ENCODE data around the gene RABAC1. TPM values are rescaled to one million over a fixed set of nuclear protein-coding genes. Genes with fewer than 3 reads are reported as not detected.

The RABAC1 gene
- total RNA-seq, 4 donors from 2014 or later = 125 to 152 (median 128) TPM

GRCh38 chr19:41990615-41991014 is 31.5 kb upstream of the RABAC1 start:
- H3K4me3 ChIP-seq (ENCODE audit: low read depth, poor library complexity, severe bottlenecking) = no peak overlapping the region
- TF ChIP-seq POLR2A (IDR thresholded peaks at IDR 0.05) = no peak
- TF ChIP-seq CTCF (IDR thresholded peaks at IDR 0.05) = no peak
- DNase-seq (ENCODE audit: low spot score in 2 of 2) = no peak
- intact Hi-C loops (cut with DNase I; ENCODE audit: low total_unique reads) = no loop called here
- WGBS, 2 donors = 68 to 94% methylated on average over 2 of the region's 2 CpGs

- H3K4me3 ChIP-seq (ENCODE audit: low read depth, poor library complexity, severe bottlenecking) = no peak overlapping the region
- WGBS, 2 donors = 88 to 89% methylated on average over 4 of the region's 4 CpGs
- intact Hi-C loops (cut with DNase I; ENCODE audit: low total_unique reads) = no loop called here
- DNase-seq (ENCODE audit: low spot score in 2 of 2) = no peak
- TF ChIP-seq CTCF (IDR thresholded peaks at IDR 0.05) (no peak), POLR2A (IDR thresholded peaks at IDR 0.05) (no peak)
Observed at GRCh38 chr19:41990028-41990427, 30.9 kb upstream of the RABAC1 start.

GRCh38 chr19:41988947-41989346 is 29.8 kb upstream of the RABAC1 start:
- WGBS, 2 donors = 79 to 84% methylated on average over 9 of the region's 9 CpGs
- TF ChIP-seq POLR2A (IDR thresholded peaks at IDR 0.05) (no peak), CTCF (IDR thresholded peaks at IDR 0.05) (no peak)
- intact Hi-C loops (cut with DNase I; ENCODE audit: low total_unique reads) = no loop called here
- no peak overlapping the region for H3K4me3 ChIP-seq (ENCODE audit: low read depth, poor library complexity, severe bottlenecking)
- DNase-seq (ENCODE audit: low spot score in 2 of 2) = no peak

- intact Hi-C loops (cut with DNase I; ENCODE audit: low total_unique reads) = no loop called here
- TF ChIP-seq POLR2A (IDR thresholded peaks at IDR 0.05) = no peak
- no peak for TF ChIP-seq CTCF (IDR thresholded peaks at IDR 0.05)
- no peak overlapping the region for H3K4me3 ChIP-seq (ENCODE audit: low read depth, poor library complexity, severe bottlenecking)
- WGBS, 2 donors = 90 to 91% methylated on average over 10 of the region's 10 CpGs
- no peak for DNase-seq (ENCODE audit: low spot score in 2 of 2)
Observed at GRCh38 chr19:41987141-41987860, 28.2 kb upstream of the RABAC1 start.

GRCh38 chr19:41984961-41985360 is 25.8 kb upstream of the RABAC1 start:
- TF ChIP-seq POLR2A (IDR thresholded peaks at IDR 0.05) = no peak
- no peak overlapping the region for H3K4me3 ChIP-seq (ENCODE audit: low read depth, poor library complexity, severe bottlenecking)
- WGBS, 2 donors = 83 to 84% methylated on average over 17 of the region's 17 CpGs
- intact Hi-C loops (cut with DNase I; ENCODE audit: low total_unique reads) = no loop called here
- DNase-seq (ENCODE audit: low spot score in 2 of 2) = no peak

- H3K4me3 ChIP-seq (ENCODE audit: low read depth, poor library complexity, severe bottlenecking) = no peak overlapping the region
- TF ChIP-seq POLR2A (IDR thresholded peaks at IDR 0.05) (no peak), CTCF (IDR thresholded peaks at IDR 0.05) (no peak)
- 84 to 89% methylated on average over 10 to 15 of the region's 15 CpGs for WGBS, 2 donors
- intact Hi-C loops (cut with DNase I; ENCODE audit: low total_unique reads) = no loop called here
- DNase-seq (ENCODE audit: low spot score in 2 of 2) = no peak
Observed at GRCh38 chr19:41981724-41982123, 22.6 kb upstream of the RABAC1 start.

Data from lower leg skin (tissue), 4 donors.